RWPE1 (cell line): ENCODE measurements around the gene ZXDC.

Experiments used
- CTCF ChIA-PET: fragments of 350-600 bp; sonication (Branson Sonifier 250); formaldehyde crosslinking; extraction: SDS; loops from one replicate; lab custom pipeline; 2021; lab: Yijun Ruan, JAX
- POLR2A ChIA-PET: fragments of 400-600 bp; formaldehyde crosslinking; extraction: SDS; loops from one replicate; lab custom pipeline; 2020; ENCODE audit warnings: antibody characterized with exemption; ENCODE audit not compliant: low non-redundant PET; lab: Yijun Ruan, JAX
- DNase-seq: peaks from one replicate; pipeline ENCODE4 v3.0.0; 2012; ENCODE audit warnings: low spot score
- H3K27ac ChIP-seq: fragments of 450-650 bp; 2 replicates; pipeline ENCODE4 v1.5.1; 2017
- TF ChIP-seq, protein P1 (sequence below): fragments of 450-650 bp; conservative IDR thresholded peaks from 2 replicates; pipeline ENCODE4 v1.5.1; 2017; ENCODE audit warnings: low read depth, mild to moderate bottlenecking

The ZXDC gene, protein sequence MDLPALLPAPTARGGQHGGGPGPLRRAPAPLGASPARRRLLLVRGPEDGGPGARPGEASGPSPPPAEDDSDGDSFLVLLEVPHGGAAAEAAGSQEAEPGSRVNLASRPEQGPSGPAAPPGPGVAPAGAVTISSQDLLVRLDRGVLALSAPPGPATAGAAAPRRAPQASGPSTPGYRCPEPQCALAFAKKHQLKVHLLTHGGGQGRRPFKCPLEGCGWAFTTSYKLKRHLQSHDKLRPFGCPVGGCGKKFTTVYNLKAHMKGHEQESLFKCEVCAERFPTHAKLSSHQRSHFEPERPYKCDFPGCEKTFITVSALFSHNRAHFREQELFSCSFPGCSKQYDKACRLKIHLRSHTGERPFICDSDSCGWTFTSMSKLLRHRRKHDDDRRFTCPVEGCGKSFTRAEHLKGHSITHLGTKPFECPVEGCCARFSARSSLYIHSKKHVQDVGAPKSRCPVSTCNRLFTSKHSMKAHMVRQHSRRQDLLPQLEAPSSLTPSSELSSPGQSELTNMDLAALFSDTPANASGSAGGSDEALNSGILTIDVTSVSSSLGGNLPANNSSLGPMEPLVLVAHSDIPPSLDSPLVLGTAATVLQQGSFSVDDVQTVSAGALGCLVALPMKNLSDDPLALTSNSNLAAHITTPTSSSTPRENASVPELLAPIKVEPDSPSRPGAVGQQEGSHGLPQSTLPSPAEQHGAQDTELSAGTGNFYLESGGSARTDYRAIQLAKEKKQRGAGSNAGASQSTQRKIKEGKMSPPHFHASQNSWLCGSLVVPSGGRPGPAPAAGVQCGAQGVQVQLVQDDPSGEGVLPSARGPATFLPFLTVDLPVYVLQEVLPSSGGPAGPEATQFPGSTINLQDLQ

GRCh38 chr3:126475413-126476114, at the start of gene ZXDC:
Gene ZXDC (minus strand): TSS chr3:126475891. CDS start chr3:126475865, 26 bp downstream.
- TF ChIP-seq, protein P1, sequence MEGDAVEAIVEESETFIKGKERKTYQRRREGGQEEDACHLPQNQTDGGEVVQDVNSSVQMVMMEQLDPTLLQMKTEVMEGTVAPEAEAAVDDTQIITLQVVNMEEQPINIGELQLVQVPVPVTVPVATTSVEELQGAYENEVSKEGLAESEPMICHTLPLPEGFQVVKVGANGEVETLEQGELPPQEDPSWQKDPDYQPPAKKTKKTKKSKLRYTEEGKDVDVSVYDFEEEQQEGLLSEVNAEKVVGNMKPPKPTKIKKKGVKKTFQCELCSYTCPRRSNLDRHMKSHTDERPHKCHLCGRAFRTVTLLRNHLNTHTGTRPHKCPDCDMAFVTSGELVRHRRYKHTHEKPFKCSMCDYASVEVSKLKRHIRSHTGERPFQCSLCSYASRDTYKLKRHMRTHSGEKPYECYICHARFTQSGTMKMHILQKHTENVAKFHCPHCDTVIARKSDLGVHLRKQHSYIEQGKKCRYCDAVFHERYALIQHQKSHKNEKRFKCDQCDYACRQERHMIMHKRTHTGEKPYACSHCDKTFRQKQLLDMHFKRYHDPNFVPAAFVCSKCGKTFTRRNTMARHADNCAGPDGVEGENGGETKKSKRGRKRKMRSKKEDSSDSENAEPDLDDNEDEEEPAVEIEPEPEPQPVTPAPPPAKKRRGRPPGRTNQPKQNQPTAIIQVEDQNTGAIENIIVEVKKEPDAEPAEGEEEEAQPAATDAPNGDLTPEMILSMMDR: peak; percentile 70
- POLR2A ChIA-PET: interaction anchor here (0.6 to 0.8 kb wide), 2 partner anchors 255 to 436 kb away, joined by 3 to 4 read pairs; no protein-coding TSS in a partner anchor
- CTCF ChIA-PET: interaction anchor here (0.6 to 0.8 kb wide), 3 partner anchors 46 to 967 kb away, joined by 3 to 4 read pairs (median 3); no protein-coding TSS in a partner anchor
- DNase-seq: peak; percentile 98
- peak within 1 kb of the TSS; percentile 93 for H3K27ac ChIP-seq

- no peak overlapping the region for H3K27ac ChIP-seq
- ChIA-PET CTCF (no interaction called here), POLR2A (no interaction called here)
- TF ChIP-seq, protein P1: no peak
- DNase-seq: no peak
Observed at GRCh38 chr3:126525091-126525852, 49.6 kb upstream of the ZXDC start.

DNA sequence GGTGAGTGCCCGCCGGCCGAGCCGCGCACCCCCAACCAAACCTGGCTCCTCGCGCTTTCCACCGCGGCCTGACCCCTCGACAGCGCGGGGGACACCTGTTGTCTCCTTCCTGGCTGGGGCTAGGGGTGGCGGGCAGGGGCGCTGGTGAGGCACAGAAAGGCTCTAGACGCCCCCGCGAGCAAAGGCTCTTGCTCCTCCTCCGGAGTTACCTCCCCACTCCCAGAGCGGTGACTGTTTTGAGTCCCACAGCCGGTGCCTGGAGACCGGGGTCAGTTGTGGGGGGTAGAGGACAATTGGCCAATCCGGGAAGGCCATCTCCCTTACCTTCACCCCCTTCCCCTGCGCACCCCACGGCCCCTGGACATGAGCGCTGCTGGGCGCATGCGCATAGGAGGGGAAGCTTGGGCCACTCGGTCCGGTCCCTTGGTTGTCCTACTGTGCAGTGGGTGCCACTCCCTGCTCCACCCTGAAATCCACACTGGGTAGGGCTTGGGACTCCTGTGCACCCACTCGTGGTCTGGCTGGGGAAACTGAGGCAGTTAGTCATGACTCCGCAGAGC, 48.8 kb upstream of the ZXDC start:
- ChIA-PET CTCF (no interaction called here), POLR2A (no interaction called here)
- no peak for DNase-seq
- TF ChIP-seq, protein P1: 0 out of 2 replicates have a peak, but pooled peaks have one; percentile 12
- no peak overlapping the region for H3K27ac ChIP-seq

GRCh38 chr3:126523745-126524428, 48.2 kb upstream of the ZXDC start, which contains the start of gene CHST13:
Gene CHST13 (plus strand): TSS chr3:126524155. CDS start chr3:126524333, 178 bp downstream.
- peak; percentile 19 for DNase-seq
- H3K27ac ChIP-seq: no peak within 1 kb of the TSS
- CTCF ChIA-PET: no interaction called here
- TF ChIP-seq, protein P1: no peak
- POLR2A ChIA-PET: no interaction called here

GRCh38 chr3:126522363-126522788, 46.7 kb upstream of the ZXDC start:
- ChIA-PET POLR2A (no interaction called here), CTCF (interaction anchor here (0.6 to 1.3 kb wide), 14 partner anchors 8 to 1161 kb away, joined by 3 to 6 read pairs (median 4); no protein-coding TSS in a partner anchor)
- TF ChIP-seq, protein P1: peak; percentile 84
- peak; percentile 68 for DNase-seq
- no peak overlapping the region for H3K27ac ChIP-seq
